ENCODE results near the gene CACNA2D2.

Gene CACNA2D2

GRCh38 chr3:50342813-50343633 lies 160.4 kb downstream of the CACNA2D2 start:
- DNase-seq = no peak

DNA sequence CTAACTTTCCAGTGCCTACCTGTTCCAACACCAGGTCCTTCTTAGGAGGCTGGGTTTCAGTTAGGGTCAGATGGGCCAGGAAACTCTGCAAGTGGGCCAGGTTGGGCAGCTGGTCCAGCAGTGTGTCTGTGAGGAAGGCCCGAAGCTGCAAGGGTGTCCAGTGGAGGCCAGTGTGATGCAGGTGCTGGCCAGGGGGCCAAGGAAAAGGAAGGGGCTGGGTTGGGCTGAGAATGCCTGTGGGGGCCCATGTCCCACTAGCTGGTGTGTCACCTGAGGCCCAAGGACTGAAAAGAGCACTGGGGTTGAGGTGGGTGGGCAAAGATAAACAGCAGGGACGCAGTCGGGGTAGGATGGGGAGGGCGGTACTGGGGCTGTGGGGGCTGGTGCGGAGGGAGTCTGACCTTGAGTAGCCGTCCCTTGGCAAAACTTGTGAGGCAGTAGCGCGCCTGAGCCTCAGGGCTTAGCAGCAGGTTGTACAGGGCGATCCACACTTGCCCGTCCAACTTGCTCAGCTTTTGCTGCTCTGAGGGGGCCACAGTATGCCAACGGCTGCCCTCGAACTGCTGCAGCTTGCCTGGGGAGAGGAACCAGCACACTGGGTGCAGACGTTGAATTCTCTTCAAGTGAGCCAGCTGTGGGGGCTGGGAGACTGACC lies 161.3 kb downstream of the CACNA2D2 start:
- DNase-seq = no peak

DNA sequence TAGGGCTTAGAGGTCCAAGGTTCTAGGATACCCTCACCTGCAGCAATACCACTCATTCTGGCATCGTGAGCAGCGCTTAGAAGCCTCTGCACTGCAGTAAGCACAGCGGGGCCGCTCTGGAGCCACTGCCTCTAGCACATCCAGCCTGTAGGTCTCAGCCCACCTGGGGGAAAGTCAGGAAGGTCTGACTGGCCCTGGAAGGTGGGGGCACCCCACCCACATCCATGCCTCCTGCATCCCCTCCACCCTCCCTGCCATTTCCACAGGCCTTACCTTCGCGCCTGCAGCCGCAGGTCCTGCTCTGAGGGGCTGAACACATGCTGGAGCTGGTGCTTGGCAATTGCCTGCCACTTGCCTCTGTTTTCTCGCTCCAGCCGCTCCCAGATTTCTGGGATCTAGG lies 161.9 kb downstream of the CACNA2D2 start:
- no peak for DNase-seq

GRCh38 chr3:50340448-50341329 lies 162.7 kb downstream of the CACNA2D2 start, which contains the start of gene RASSF1:
TSS of gene RASSF1 (minus strand) at chr3:50340836. CDS start at chr3:50340805, 31 bp downstream.
- DNase-seq = peak; percentile 42

DNA sequence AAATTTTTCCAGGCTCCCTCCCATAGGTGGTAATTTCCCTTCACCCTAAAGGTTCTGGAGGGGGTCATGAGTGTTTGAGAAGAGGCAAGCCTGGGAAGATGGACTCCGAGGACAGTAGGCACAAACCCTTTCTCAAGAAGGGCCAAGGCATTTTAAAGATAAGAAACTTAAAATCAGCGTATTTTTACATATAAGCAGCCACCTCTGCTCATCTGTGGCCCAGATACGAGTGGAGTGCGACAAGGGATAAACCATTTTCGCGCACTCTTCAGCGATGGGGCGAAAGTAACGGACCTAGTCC lies 163.3 kb downstream of the CACNA2D2 start:
- no peak for DNase-seq

DNA sequence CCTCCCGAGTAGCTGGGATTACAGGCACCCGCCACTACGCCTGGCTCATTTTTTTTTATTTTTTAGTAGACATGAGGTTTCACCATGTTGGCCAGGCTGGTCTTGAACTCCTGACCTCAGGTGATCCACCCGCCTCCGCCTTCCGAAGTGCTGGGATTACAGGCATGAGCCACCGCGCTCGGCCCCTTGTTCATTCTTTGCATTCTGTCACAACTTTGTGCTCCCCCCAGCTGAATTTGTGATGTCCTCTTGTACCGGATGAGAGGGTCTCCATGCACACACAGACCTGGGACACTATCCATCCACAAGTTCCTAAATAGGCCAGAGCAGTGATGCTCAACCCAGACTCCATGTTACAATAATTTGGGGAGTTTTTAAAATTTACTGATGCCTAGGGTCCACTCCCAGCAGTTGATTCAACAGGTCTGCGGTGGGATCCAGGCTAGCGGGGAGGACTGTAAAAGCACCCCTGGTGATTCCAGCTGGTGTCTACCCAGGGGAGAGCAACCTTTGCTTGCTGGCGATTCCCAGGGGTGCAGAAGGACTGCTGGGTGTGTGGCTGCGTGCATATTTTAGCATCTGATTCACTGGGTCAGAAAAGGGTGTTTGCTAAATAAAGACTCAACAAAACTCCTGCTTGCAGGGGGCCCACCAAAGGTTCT lies 163.8 kb downstream of the CACNA2D2 start:
- DNase-seq = no peak

GRCh38 chr3:50338965-50339364 lies 164.5 kb downstream of the CACNA2D2 start:
- DNase-seq = no peak

DNA sequence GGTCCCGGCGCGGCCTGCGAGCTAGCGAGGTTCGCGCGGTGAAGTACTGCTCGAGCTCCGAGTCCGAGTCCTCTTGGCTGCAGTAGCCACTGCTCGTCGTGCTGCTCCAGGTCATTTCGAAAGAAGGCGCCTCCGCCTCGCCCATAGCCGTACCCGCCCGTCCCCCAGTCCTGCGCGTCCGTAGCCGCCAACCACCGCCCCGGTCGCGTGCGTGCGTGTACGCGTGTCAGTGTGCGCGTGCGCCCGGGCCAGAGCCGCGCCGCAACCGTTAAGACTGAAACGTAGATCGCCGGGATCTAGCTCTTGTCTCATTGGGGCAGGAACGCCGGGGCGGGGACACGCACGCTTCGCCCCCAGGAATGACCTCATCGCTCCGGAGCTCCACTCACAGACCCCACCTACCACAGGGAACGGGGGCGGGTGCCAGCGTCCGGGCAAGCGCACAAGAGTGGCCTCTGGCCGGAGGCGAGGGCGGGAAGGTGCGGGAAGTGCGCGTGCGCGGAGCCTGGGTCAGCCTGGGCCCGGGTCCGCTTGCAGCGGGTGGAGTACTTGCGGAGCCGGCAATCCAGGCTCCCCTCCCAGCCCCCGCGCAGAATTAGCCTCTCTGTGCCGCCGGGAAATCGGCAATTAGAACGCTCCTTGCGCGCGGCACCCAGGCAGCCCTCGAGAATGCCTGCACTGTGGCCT lies 166.1 kb downstream of the CACNA2D2 start:
- DNase-seq = peak; percentile 91

- no peak for DNase-seq
These were observed 166.8 kb downstream of the CACNA2D2 start for GRCh38 chr3:50336452-50337174.

DNA sequence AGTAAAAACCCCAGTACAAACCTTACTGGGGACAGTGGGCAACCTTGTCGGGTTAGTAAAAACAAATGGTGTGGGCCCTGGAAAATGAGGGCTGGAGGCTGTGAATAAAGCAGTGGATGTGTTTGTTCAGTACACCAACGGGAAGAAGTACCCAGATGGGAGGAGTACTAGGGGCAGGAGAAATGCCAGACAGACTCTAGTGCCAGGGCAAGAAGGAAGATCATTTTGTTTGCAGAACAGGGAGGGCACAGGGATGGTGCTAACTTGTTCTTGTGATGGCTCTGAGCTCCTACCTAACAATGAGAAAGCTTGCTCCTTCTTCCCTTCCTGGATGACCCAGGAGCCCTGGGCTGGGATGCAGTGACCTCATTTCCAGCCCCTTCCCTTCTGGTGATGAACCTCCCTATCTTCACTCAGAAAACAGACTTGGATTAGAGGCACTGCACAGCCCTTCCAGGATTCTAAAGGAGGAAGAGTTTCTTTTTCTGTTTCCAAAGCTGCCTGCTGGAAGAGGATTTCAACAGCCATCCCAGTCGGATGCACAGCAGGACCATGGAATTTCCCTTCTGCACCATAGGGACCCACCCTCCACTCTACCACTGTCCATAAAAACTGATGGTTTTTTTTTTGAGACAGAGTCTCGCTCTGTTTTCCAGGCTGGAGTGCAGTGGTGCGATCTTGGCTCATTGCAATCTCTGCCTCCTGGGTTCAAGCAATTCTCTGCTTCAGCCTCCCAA lies 168.9 kb downstream of the CACNA2D2 start:
- DNase-seq = no peak

DNA sequence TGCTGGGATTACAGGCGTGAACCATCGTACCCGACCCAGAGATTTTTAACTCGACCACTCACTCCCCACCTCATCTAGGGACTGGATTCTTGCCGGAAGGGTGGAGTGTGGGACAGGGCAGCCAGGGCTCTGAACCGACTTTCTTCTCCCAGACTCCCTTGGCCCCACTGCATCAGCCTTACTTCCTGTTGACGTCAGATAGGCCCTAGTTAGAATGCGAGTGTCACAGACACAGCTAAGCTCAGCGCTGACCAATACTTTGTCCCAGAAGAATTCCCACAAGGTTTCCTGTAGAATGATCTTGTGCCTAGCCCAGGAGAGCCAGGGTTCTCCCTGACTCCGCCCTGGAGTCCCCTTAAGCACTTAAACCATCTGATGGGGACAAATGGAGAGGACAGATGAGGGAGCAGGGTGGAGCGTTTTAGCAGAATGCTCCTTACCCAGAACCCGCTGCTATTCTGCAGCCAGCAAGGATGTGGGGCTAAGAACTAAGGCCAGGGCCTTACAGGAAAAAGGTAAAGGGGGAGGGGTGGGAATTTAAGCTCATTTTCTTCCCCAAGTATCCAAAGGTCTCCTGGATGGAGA lies 169.6 kb downstream of the CACNA2D2 start:
- no peak for DNase-seq

GRCh38 chr3:50331364-50331907 lies 172.0 kb downstream of the CACNA2D2 start:
- no peak for DNase-seq

DNA sequence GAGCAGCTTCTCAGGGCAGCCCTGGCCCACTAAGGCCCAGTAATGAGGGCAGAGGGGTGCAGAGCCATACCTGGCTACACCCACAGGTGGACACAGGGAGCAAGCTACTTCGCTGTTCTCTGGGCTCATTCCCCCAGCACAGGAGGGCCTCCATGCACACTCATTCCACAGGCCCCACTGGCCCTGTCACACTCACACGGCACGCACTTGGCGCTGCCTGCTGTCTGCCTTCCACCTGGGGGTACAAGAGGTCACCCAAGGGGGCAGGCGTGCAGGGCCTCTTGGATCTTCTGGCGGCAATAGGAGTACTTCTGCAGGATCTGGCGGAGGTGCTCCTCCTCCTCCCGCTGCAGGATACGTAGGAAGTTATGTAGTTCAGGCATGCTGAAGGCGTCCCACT lies 173.1 kb downstream of the CACNA2D2 start:
- DNase-seq = no peak

DNA sequence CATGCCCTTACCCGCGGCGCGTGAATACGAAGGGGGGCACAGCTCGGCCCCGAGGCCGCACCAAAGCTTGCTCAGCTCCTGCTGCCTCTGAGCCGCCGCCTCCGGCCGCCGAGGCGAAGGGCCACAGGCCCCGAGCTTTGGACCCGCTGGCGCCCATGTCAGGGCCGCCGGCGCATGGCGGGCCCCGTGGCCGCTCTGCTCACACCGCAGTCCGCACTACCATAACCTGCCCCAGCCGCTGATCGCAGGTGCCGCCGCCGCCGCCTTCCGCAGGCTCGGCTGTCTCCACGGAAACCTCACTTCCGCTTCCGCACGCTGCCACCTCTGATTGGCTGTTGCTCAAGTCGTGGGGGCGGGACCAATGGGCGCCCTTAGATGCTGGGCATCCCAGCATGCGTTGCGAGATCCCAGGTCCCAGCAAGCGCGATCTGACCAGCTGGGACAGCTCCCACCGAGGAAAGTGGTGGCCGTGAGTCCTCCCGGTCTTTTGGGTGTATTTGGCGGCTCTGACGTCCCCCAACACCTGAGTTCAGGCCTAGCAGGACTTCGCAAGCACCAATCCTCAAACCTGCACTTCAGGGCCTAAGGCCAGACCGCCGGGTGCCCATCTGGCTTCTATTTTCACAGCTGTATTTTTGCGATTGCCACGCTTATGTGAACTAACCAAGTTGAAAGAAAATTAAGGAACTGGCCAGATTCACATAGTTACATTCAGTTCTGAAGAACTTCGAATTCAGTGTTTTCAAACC lies 175.3 kb downstream of the CACNA2D2 start, which contains the start of gene TUSC2:
TSS of gene TUSC2 (minus strand) at position 281 of the 749 bp plus-strand sequence. CDS start at position 157, 124 bp downstream.
- DNase-seq = peak; percentile 92

- DNase-seq = no peak
These were observed 176.3 kb downstream of the CACNA2D2 start for GRCh38 chr3:50327129-50327528.

- no peak for DNase-seq
These were observed 177.3 kb downstream of the CACNA2D2 start for GRCh38 chr3:50326182-50326541.

DNA sequence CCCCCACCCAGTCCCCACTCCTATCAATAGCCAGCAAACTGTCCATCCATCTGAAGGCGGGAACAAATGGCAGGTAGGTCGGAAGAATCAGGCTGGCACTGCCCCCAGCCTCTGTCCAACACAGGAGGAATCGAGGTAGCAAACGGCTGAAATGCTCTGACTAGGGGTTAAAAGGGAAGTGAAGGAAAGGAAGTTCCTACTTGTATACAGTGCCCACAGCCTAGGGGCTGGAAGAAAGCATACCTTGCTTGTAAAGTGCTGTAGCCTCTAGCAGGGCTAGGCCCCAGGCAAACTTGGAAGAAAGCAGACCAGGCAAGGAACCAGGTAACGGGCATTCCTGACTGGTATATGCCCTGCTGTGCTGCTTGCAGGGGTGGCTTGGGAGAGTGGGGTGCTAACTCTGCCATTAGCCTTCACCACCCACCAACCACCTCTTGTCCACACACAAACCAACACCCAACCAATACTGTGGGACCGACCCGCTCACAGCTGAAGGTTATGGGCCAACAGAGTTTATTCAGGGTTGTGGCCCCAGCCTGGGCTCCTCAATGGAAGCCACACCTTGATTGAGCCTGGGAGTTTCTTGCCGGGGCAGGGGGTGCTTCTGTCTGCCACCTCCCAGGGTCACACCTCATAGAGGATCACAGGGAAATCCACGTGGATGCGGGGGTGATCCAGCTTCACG lies 177.8 kb downstream of the CACNA2D2 start:
- no peak for DNase-seq

DNA sequence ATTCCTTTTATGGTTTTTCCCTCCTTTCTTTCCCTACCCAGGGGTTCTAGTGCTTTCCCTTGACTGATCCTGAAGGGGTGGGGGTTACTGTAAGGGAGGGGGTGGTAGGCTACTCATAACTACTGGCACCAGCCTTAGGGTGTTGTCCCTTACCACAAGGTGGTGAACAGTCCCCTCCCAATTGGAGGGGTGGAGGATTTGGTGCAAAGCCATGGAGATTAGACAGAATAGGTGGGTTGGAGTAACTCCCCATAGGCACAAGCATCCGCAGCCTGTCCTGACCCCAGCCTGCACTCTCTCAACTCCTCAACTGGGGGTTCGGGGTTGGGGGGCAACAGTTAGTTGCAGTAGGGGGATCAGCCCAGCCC lies 178.3 kb downstream of the CACNA2D2 start:
- no peak for DNase-seq
